T-helper 22 cell (primary cell): ENCODE measurements around the gene TMEM178B.
"Not testable (repeated sequence)": the region's sequence is repeated elsewhere in the genome, so short reads cannot be mapped to it uniquely, and the experiment has no call there.

ENCODE experiments used
- DNase-seq: peaks from one replicate; pipeline ENCODE4 v3.0.0-alpha.2; 2020; ENCODE audit warnings: low read depth

TMEM178B gene

GRCh38 chr7:141073641-141074161 lies at the start of gene TMEM178B:
Gene TMEM178B (plus strand): TSS chr7:141074064.
- no peak for DNase-seq

GRCh38 chr7:141024668-141025067 lies 49.2 kb upstream of the TMEM178B start:
- no peak for DNase-seq

- DNase-seq, result no peak
Measured at GRCh38 chr7:141027043-141027442, 46.8 kb upstream of the TMEM178B start.

- no peak for DNase-seq
Measured at GRCh38 chr7:141028767-141029166, 45.1 kb upstream of the TMEM178B start.

- DNase-seq, result not testable (repeated sequence)
Measured at GRCh38 chr7:141032539-141033323, 41.1 kb upstream of the TMEM178B start.

GRCh38 chr7:141038100-141038499 lies 35.8 kb upstream of the TMEM178B start:
- not testable (repeated sequence) for DNase-seq

- no peak for DNase-seq
Measured at GRCh38 chr7:141039376-141039775, 34.5 kb upstream of the TMEM178B start.

- DNase-seq, result no peak
Measured at GRCh38 chr7:141042222-141043193, 31.4 kb upstream of the TMEM178B start.

- DNase-seq, result no peak
Measured at GRCh38 chr7:141043616-141044015, 30.2 kb upstream of the TMEM178B start.

- no peak for DNase-seq
Measured at GRCh38 chr7:141045126-141045841, 28.6 kb upstream of the TMEM178B start.

GRCh38 chr7:141045842-141046620 lies 27.8 kb upstream of the TMEM178B start:
- no peak for DNase-seq

- peak; percentile 41 for DNase-seq
Measured at GRCh38 chr7:141053626-141054025, 20.2 kb upstream of the TMEM178B start.

- no peak for DNase-seq
Measured at GRCh38 chr7:141055146-141055545, 18.7 kb upstream of the TMEM178B start.

- DNase-seq, result no peak
Measured at GRCh38 chr7:141057788-141058187, 16.1 kb upstream of the TMEM178B start.

GRCh38 chr7:141067856-141068255 lies 6.0 kb upstream of the TMEM178B start:
- DNase-seq, result not testable (repeated sequence)

- DNase-seq, result no peak
Measured at GRCh38 chr7:141071260-141071854, 2.5 kb upstream of the TMEM178B start.

- DNase-seq, result no peak
Measured at GRCh38 chr7:141071855-141072547, 1.9 kb upstream of the TMEM178B start.

- no peak for DNase-seq
Measured at GRCh38 chr7:141072548-141073172, 1.2 kb upstream of the TMEM178B start.

- DNase-seq, result no peak
Measured at GRCh38 chr7:141073173-141073640, 657 bp upstream of the TMEM178B start.
